Right kidney (tissue), 1 donor: ENCODE data around the gene MTMR6.
A peak's percentile ranks its signal among the peaks of the same experiment; 100 is the strongest.

Experiments
- DNase-seq: peaks from one replicate; pipeline ENCODE4 v3.0.0-alpha.2; 2016

MTMR6 gene

GRCh38 chr13:25217023-25217885, 70.0 kb downstream of the MTMR6 start:
- no peak for DNase-seq

- no peak for DNase-seq
These were observed 72.1 kb downstream of the MTMR6 start for GRCh38 chr13:25215253-25215575.

GRCh38 chr13:25214491-25215252, 72.6 kb downstream of the MTMR6 start:
- no peak for DNase-seq

GRCh38 chr13:25213715-25214114, 73.6 kb downstream of the MTMR6 start:
- DNase-seq: no peak

GRCh38 chr13:25210842-25211569, 76.3 kb downstream of the MTMR6 start:
- DNase-seq: no peak

GRCh38 chr13:25207291-25207810, 79.9 kb downstream of the MTMR6 start:
- no peak for DNase-seq

- no peak for DNase-seq
These were observed 82.4 kb downstream of the MTMR6 start for GRCh38 chr13:25204863-25205262.

- DNase-seq: peak; percentile 56
These were observed 84.1 kb downstream of the MTMR6 start for GRCh38 chr13:25203127-25203740.

GRCh38 chr13:25200783-25201182, 86.5 kb downstream of the MTMR6 start:
- no peak for DNase-seq

- no peak for DNase-seq
These were observed 88.6 kb downstream of the MTMR6 start for GRCh38 chr13:25198647-25199046.

- no peak for DNase-seq
These were observed 90.3 kb downstream of the MTMR6 start for GRCh38 chr13:25196971-25197370.
